MCF 10A (cell line): Measurements from ENCODE around the gene SGPP2. TPM values are rescaled to one million over a fixed set of nuclear protein-coding genes. Genes with fewer than 3 reads are reported as not detected.
"Not testable (repeated sequence)": the region's sequence is repeated elsewhere in the genome, so short reads cannot be mapped to it uniquely, and the experiment has no call there.

ENCODE experiments used
- BruUV-seq: library from RNA; stranded (reverse); fragments of 400-500 nt; replicated peaks from 2 replicates; lab custom pipeline; 2021; lab: Mats Ljungman, UMichigan
- CTCF ChIA-PET: fragments of 300-600 bp; sonication (Branson Sonifier 250); formaldehyde crosslinking; extraction: SDS; loops from one replicate; lab custom pipeline; 2021; ENCODE audit warnings: antibody characterized with exemption, inconsistent platforms; lab: Yijun Ruan, JAX
- POLR2A ChIA-PET: fragments of 300-600, 350-650 bp; sonication (Branson Sonifier 250); formaldehyde crosslinking; extraction: SDS; loops from one replicate; lab custom pipeline; 2020; ENCODE audit warnings: antibody characterized with exemption, inconsistent platforms; lab: Yijun Ruan, JAX
- DNase-seq: peaks from one replicate; pipeline ENCODE4 v3.0.0-alpha.2; 2018; ENCODE audit not compliant: unreplicated experiment
- H3K27ac Mint-ChIP-seq: one replicate; pipeline ENCODE4 v1.8.0; 2022; ENCODE audit warnings: mild to moderate bottlenecking, low read depth, mixed read lengths; ENCODE audit not compliant: unreplicated experiment
- H3K27me3 Mint-ChIP-seq: one replicate; pipeline ENCODE4 v1.8.0; 2022; ENCODE audit warnings: mixed read lengths; ENCODE audit not compliant: insufficient read depth, unreplicated experiment
- H3K36me3 Mint-ChIP-seq: one replicate; pipeline ENCODE4 v1.8.0; 2022; ENCODE audit warnings: mild to moderate bottlenecking, moderate library complexity, mixed read lengths; ENCODE audit not compliant: insufficient read depth, unreplicated experiment
- H3K4me1 Mint-ChIP-seq: one replicate; pipeline ENCODE4 v1.8.0; 2022; ENCODE audit warnings: mixed read lengths; ENCODE audit not compliant: insufficient read depth, unreplicated experiment
- H3K4me3 Mint-ChIP-seq: one replicate; pipeline ENCODE4 v1.8.0; 2022; ENCODE audit warnings: mild to moderate bottlenecking, moderate library complexity, mixed read lengths; ENCODE audit not compliant: unreplicated experiment
- H3K9me3 Mint-ChIP-seq: one replicate; pipeline ENCODE4 v1.8.0; 2022; ENCODE audit warnings: mixed read lengths; ENCODE audit not compliant: unreplicated experiment
- intact Hi-C: fragments of 100-400 bp; cut with micrococcal nuclease; formaldehyde crosslinking; loops from 2 replicates; pipeline ENCODE4 v1.14.1; 2022
- total RNA-seq: library from RNA; stranded (reverse); gene quantifications from 2 replicates; pipeline ENCODE4 v1.2.3, GENCODE V29; 2022
- TF ChIP-seq, protein P1 (sequence below): fragments of 200-600 bp; IDR thresholded peaks from one replicate; pipeline ENCODE4 v1.8.0; 2022; ENCODE audit warnings: antibody characterized with exemption, mild to moderate bottlenecking; ENCODE audit not compliant: unreplicated experiment

Gene SGPP2
- total RNA-seq, 1 experiment from 2014 or later = 47.4 TPM

DNA sequence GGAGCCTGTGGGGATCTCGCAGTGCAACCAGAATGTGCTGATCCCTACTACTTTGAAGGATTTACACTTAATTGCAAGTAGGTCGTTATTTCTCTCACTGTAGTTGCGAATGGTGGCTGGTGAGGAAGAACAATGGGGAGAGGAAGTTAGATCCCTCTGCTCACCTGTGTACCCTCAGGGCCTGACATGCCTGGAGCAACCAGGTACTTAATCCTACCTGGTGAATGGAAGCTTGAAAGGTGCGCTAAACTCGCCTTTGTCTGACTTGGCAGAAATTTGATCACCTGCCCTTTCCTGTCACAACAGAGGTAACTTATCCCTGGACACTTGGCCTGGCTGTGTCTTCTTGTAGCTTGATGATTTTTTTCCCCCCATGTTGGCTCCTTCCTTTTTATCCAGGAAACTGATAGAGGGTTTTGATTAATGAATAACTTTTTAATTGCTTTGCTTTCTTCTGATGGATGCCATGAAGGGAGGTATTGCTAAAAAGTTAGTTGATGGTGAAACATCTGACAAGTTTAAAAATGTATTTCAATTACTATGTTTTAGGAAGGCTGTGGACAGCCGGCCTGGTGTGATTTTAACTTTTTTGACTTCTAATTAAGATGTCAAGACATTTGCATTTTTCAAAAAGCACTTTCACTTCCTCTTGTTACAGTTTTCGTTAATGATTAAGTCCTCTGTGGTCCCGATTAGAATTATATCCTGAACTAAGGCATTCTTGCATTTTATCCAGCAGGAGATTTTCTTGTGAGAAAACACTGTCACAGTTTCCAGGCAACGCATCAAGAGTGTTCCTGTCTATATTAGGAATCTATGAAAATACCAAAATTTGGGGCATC lies 9.2 kb downstream of the SGPP2 start:
- intact Hi-C loops = no loop called here
- ChIA-PET POLR2A (interaction anchor here (0.6 to 1.5 kb wide), 4 partner anchors 10 to 116 kb away, joined by 3 to 6 read pairs (median 4); no protein-coding TSS in a partner anchor), CTCF (interaction anchor here (0.8 kb wide), 1 partner anchor 116 kb away, joined by 5 read pairs; no protein-coding TSS in a partner anchor)
- peak; percentile 56 for DNase-seq
- TF ChIP-seq, protein P1, sequence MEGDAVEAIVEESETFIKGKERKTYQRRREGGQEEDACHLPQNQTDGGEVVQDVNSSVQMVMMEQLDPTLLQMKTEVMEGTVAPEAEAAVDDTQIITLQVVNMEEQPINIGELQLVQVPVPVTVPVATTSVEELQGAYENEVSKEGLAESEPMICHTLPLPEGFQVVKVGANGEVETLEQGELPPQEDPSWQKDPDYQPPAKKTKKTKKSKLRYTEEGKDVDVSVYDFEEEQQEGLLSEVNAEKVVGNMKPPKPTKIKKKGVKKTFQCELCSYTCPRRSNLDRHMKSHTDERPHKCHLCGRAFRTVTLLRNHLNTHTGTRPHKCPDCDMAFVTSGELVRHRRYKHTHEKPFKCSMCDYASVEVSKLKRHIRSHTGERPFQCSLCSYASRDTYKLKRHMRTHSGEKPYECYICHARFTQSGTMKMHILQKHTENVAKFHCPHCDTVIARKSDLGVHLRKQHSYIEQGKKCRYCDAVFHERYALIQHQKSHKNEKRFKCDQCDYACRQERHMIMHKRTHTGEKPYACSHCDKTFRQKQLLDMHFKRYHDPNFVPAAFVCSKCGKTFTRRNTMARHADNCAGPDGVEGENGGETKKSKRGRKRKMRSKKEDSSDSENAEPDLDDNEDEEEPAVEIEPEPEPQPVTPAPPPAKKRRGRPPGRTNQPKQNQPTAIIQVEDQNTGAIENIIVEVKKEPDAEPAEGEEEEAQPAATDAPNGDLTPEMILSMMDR = no peak
- no TSS peak for BruUV-seq
- Mint-ChIP-seq H3K36me3 (peaks cover 70% of the 10 kb centered on the region), H3K4me1 (peaks cover 34% of the 10 kb centered on the region), H3K4me3 (no peak overlapping the region), H3K27me3 (no peaks in the 10 kb centered on the region), H3K27ac (no peak overlapping the region), H3K9me3 (peaks cover 7% of the 10 kb centered on the region)

DNA sequence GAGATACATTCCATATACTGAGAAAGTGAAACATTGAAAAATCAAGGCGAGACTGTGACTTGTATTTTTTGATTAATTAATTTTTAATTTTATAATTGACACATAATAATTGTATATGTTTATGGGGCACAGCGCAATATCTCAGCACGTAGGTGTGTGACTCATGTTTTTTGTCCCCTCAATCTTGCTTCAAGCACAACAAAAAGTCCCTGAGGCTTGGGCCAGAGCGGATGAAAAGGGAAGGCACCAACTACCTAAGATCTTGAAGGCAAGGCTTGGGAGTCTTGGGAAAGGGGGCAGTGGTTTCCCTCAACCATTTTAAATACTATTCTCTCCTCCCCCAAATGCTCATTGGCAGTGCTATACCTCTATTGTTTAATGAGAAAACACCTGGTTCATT lies 9.9 kb downstream of the SGPP2 start:
- CTCF ChIA-PET = no interaction called here
- intact Hi-C loops = no loop called here

DNA sequence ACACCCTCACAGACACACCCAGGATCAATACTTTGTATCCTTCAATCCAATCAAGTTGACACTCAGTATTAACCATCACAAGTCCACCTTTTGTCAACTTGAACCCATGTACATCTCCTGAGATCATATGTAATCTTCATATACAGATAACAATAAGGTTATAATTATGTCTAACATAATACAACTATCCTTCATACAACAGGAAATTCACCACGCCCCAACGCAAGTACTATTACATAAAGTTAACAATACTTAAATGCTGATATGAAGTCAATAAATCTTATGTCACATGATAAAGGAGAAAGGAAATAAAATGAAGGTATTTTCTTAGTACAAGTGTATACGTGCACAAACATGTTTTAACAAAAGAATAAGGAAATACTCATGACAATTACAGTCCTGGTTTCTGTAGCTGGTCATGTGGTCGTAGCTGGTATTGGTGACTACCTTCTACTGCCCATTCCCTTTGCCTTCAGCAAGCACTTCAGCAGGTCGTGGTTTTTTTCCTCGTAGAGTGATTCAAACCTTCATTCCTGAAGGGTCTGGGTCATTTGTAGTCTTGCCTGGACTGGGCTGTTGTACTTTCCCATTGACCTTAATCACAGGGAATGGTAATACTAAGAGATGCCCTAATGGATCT lies 11.2 kb downstream of the SGPP2 start:
- DNase-seq, H3K27me3 Mint-ChIP-seq: not testable (repeated sequence)
- POLR2A ChIA-PET = interaction anchor here (2.0 kb wide), 1 partner anchor 9 kb away, joined by 4 read pairs; no protein-coding TSS in a partner anchor

More for the DNA sequence above, 9.9 kb downstream of the SGPP2 start:
- TF ChIP-seq, protein P1 = no peak
- Mint-ChIP-seq H3K27ac (no peak overlapping the region), H3K4me1 (peaks cover 34% of the 10 kb centered on the region), H3K4me3 (no peak overlapping the region), H3K36me3 (peaks cover 74% of the 10 kb centered on the region), H3K27me3 (no peaks in the 10 kb centered on the region), H3K9me3 (peaks cover 7% of the 10 kb centered on the region)
- DNase-seq = no peak
- POLR2A ChIA-PET = interaction anchor here (2.0 kb wide), 1 partner anchor 7 kb away, joined by 4 read pairs; no protein-coding TSS in a partner anchor
- no TSS peak for BruUV-seq

DNA sequence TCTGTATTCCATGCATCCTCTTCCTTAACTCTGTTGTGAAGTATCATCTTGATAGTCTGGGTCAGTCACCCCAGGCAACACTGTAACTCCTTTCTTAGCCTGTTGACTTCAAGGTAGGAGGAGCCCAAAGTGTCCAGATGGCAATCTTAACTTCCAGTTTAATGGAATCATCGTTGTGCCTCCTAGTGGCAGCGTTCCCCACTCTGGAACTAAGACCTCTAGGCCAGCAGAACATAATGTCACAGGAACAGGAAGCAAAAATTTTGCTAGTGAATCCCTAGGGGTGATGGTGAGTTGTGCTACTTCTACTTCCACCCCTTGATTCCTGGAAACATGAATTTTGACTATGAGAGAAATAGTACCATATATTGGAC lies 11.7 kb downstream of the SGPP2 start:
- no TSS peak for BruUV-seq
- ChIA-PET POLR2A (interaction anchor here (2.0 kb wide), 1 partner anchor 9 kb away, joined by 4 read pairs; no protein-coding TSS in a partner anchor), CTCF (no interaction called here)

More for the DNA sequence above, 11.2 kb downstream of the SGPP2 start:
- peaks cover 42% of the 10 kb centered on the region for H3K4me1 Mint-ChIP-seq
- H3K36me3 Mint-ChIP-seq = peaks cover 67% of the 10 kb centered on the region
- intact Hi-C loops, H3K4me3 Mint-ChIP-seq, H3K9me3 Mint-ChIP-seq, CTCF ChIA-PET, BruUV-seq: not testable (repeated sequence)
- peak overlapping the region; percentile 10 for H3K27ac Mint-ChIP-seq

More for the DNA sequence above, 11.7 kb downstream of the SGPP2 start:
- Mint-ChIP-seq H3K36me3 (peaks cover 62% of the 10 kb centered on the region), H3K27me3 (no peaks in the 10 kb centered on the region), H3K4me3 (no peak overlapping the region), H3K27ac (peak overlapping the region; percentile 10), H3K4me1 (peaks cover 47% of the 10 kb centered on the region), H3K9me3 (no peaks in the 10 kb centered on the region)
- TF ChIP-seq, protein P1 = no peak
- no peak for DNase-seq
- intact Hi-C loops = no loop called here
